ENCODE data around the gene MPPED2.

Gene MPPED2

GRCh38 chr11:30479899-30480298 lies 106.3 kb downstream of the MPPED2 start:
- no peak overlapping the region for H3K4me3 ChIP-seq (ENCODE audit: low read depth, low read length)
- no peak for DNase-seq (ENCODE audit: low read depth)
- no peak for TF ChIP-seq CTCF (IDR thresholded peaks at IDR 0.05; ENCODE audit: low read depth, low read length, missing control alignments)
- in situ Hi-C loops (cut with HindIII; ENCODE audit: low sequenced_read_pairs), result no loop called here

- DNase-seq (ENCODE audit: low read depth), result no peak
- in situ Hi-C loops (cut with HindIII; ENCODE audit: low sequenced_read_pairs), result no loop called here
- no peak overlapping the region for H3K4me3 ChIP-seq (ENCODE audit: low read depth, low read length)
- TF ChIP-seq CTCF (IDR thresholded peaks at IDR 0.05; ENCODE audit: low read depth, low read length, missing control alignments), result no peak
Measured at GRCh38 chr11:30478923-30479322, 107.2 kb downstream of the MPPED2 start.

- in situ Hi-C loops (cut with HindIII; ENCODE audit: low sequenced_read_pairs), result no loop called here
Measured at GRCh38 chr11:30477061-30477460, 109.1 kb downstream of the MPPED2 start.

GRCh38 chr11:30474151-30474954 lies 111.8 kb downstream of the MPPED2 start:
- in situ Hi-C loops (cut with HindIII; ENCODE audit: low sequenced_read_pairs), result no loop called here
- TF ChIP-seq CTCF (IDR thresholded peaks at IDR 0.05; ENCODE audit: low read depth, low read length, missing control alignments), result no peak
- no peak overlapping the region for H3K4me3 ChIP-seq (ENCODE audit: low read depth, low read length)
- no peak for DNase-seq (ENCODE audit: low read depth)

More at GRCh38 chr11:30477061-30477460, 109.1 kb downstream of the MPPED2 start:
- no peak for DNase-seq (ENCODE audit: low read depth)
- H3K4me3 ChIP-seq (ENCODE audit: low read depth, low read length), result no peak overlapping the region
- no peak for TF ChIP-seq CTCF (IDR thresholded peaks at IDR 0.05; ENCODE audit: low read depth, low read length, missing control alignments)

GRCh38 chr11:30471244-30471643 lies 114.9 kb downstream of the MPPED2 start:
- no peak for TF ChIP-seq CTCF (IDR thresholded peaks at IDR 0.05; ENCODE audit: low read depth, low read length, missing control alignments)
- no peak for DNase-seq (ENCODE audit: low read depth)
- no peak overlapping the region for H3K4me3 ChIP-seq (ENCODE audit: low read depth, low read length)
- in situ Hi-C loops (cut with HindIII; ENCODE audit: low sequenced_read_pairs), result no loop called here

- no peak overlapping the region for H3K4me3 ChIP-seq (ENCODE audit: low read depth, low read length)
- DNase-seq (ENCODE audit: low read depth), result no peak
- in situ Hi-C loops (cut with HindIII; ENCODE audit: low sequenced_read_pairs), result no loop called here
- no peak for TF ChIP-seq CTCF (IDR thresholded peaks at IDR 0.05; ENCODE audit: low read depth, low read length, missing control alignments)
Measured at GRCh38 chr11:30468881-30469280, 117.3 kb downstream of the MPPED2 start.

Measured in astrocyte of the cerebellum (primary cell).